DOHH2 (cell line): ENCODE results near the gene MRPS18A.

ENCODE experiments used
- H3F3A ChIP-seq: fragments of 200-600 bp; sonication (generic), shearing (Covaris generic); 2 replicates; pipeline ENCODE4 v1.6.0; 2016; ENCODE audit warnings: antibody characterized with exemption, mild to moderate bottlenecking; ENCODE audit not compliant: control insufficient read depth, insufficient read depth
- H3K27ac ChIP-seq: fragments of 200-600 bp; sonication (generic); 2 replicates; pipeline ENCODE4 v1.5.1; 2014; ENCODE audit warnings: low read depth, mild to moderate bottlenecking, low read length, moderate library complexity
- H3K27me3 ChIP-seq: fragments of 200-600 bp; sonication (generic); 2 replicates; pipeline ENCODE4 v1.6.1; 2014; ENCODE audit warnings: mild to moderate bottlenecking, low read length, mixed read lengths; ENCODE audit not compliant: control insufficient read depth
- H3K36me3 ChIP-seq: fragments of 200-600 bp; sonication (generic); 2 replicates; pipeline ENCODE4 v1.6.1; 2014; ENCODE audit warnings: mild to moderate bottlenecking, low read length, moderate library complexity, mixed read lengths; ENCODE audit not compliant: control insufficient read depth
- H3K4me1 ChIP-seq: fragments of 200-600 bp; sonication (generic); 2 replicates; pipeline ENCODE4 v1.6.1; 2014; ENCODE audit warnings: mild to moderate bottlenecking, low read length, mixed read lengths; ENCODE audit not compliant: control insufficient read depth
- H3K4me2 ChIP-seq: fragments of 200-600 bp; sonication (generic); 2 replicates; pipeline ENCODE4 v1.6.0; 2014; ENCODE audit warnings: mild to moderate bottlenecking, low read length, moderate library complexity
- H3K4me3 ChIP-seq: fragments of 200-600 bp; sonication (generic); 2 replicates; pipeline ENCODE4 v1.5.1; 2014; ENCODE audit warnings: mild to moderate bottlenecking, low read length, mixed read lengths
- H3K79me2 ChIP-seq: fragments of 200-600 bp; sonication (generic); 2 replicates; pipeline ENCODE4 v1.6.1; 2014; ENCODE audit warnings: mild to moderate bottlenecking, low read length, mixed read lengths; ENCODE audit not compliant: control insufficient read depth
- H3K9me2 ChIP-seq: fragments of 200-600 bp; sonication (generic); replicated peaks from 2 replicates; pipeline ENCODE4 v1.6.1; 2014; ENCODE audit warnings: mild to moderate bottlenecking, low read length, mixed read lengths; ENCODE audit not compliant: control insufficient read depth
- H3K9me3 ChIP-seq: fragments of 200-600 bp; sonication (generic); 2 replicates; pipeline ENCODE4 v1.6.1; 2014; ENCODE audit warnings: antibody characterized with exemption, low read length, mixed read lengths; ENCODE audit not compliant: control insufficient read depth, insufficient read depth
- H4K20me1 ChIP-seq: fragments of 200-600 bp; sonication (generic); 2 replicates; pipeline ENCODE4 v1.6.0; 2014; ENCODE audit warnings: low read depth, mild to moderate bottlenecking, antibody characterized with exemption, low read length, moderate library complexity; ENCODE audit not compliant: control insufficient read depth, insufficient read depth
- CTCF ChIP-seq: fragments of 200-600 bp; sonication (generic); IDR thresholded peaks from one replicate; pipeline ENCODE4 v1.5.1; 2014; ENCODE audit warnings: antibody characterized with exemption, mild to moderate bottlenecking, low read depth, low read length; ENCODE audit not compliant: poor library complexity, severe bottlenecking
- EZH2phosphoT487 ChIP-seq: fragments of 200-600 bp; sonication (generic); IDR thresholded peaks from 2 replicates; pipeline ENCODE4 v1.6.1; 2017; ENCODE audit warnings: borderline replicate concordance, mild to moderate bottlenecking, antibody characterized with exemption, low read length, moderate library complexity, mixed read lengths

Gene MRPS18A

GRCh38 chr6:43680308-43681200, 7.0 kb downstream of the MRPS18A start:
- peaks cover 11% of the 10 kb centered on the region for H4K20me1 ChIP-seq
- peaks cover 87% of the 10 kb centered on the region for H3K36me3 ChIP-seq
- no peak for TF ChIP-seq CTCF
- no peak for TF ChIP-seq EZH2phosphoT487
- H3K4me2 ChIP-seq: no peak overlapping the region
- H3K9me3 ChIP-seq: no peaks in the 10 kb centered on the region
- H3K9me2 ChIP-seq: no peaks in the 10 kb centered on the region
- H3F3A ChIP-seq: peaks cover 9% of the 10 kb centered on the region
- H3K4me1 ChIP-seq: peaks cover 25% of the 10 kb centered on the region
- H3K27ac ChIP-seq: no peak overlapping the region
- H3K4me3 ChIP-seq: no peak overlapping the region
- peaks cover 51% of the 10 kb centered on the region for H3K79me2 ChIP-seq
- no peaks in the 10 kb centered on the region for H3K27me3 ChIP-seq

DNA sequence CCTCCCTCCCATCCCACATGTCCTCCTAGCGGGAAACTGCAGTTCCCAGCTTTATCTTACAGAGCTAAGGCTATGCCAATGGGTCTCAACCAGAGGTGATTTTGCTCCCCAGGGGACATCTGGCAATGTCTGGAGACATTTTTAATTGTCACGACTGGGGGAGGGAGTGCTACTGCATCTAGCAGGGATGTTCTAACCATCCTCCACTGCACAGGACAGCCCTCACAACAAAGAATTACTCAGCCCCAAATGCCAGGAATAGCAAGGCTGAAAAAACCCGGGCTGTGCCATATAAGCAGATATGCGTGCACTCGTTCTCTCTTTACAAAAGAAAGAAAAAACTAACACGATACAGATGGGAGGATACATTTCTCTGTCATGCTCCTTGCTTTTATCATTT, 8.5 kb downstream of the MRPS18A start:
- TF ChIP-seq CTCF: no peak
- TF ChIP-seq EZH2phosphoT487: no peak
- peaks cover 95% of the 10 kb centered on the region for H3K36me3 ChIP-seq

DNA sequence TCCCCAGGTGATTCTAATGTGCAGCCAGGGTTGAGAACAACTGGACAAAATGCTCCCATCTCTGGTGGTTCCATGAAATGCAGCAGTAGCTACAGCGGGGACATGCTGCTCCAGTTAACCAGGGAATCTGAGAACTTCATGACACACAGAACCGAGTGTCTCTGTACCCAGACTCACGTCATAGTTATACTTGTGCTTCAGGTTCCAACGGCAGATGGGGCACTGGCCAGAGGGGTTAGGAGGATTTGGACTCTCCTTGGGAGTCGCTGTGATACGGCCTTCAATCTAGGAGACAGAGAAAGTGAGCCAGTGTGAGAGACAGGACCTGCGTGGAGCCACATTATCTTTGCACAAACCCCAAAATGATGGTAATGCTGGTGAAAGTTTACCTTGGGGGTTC, 9.2 kb downstream of the MRPS18A start:
- H3K27ac ChIP-seq: no peak overlapping the region
- no peak overlapping the region for H3K4me3 ChIP-seq
- no peaks in the 10 kb centered on the region for H3K9me3 ChIP-seq
- peaks cover 3% of the 10 kb centered on the region for H3K4me1 ChIP-seq
- H3K36me3 ChIP-seq: peaks cover 96% of the 10 kb centered on the region
- H4K20me1 ChIP-seq: 0 out of 2 replicates have a peak, but pooled peaks cover 6% of the 10 kb centered on the region
- TF ChIP-seq EZH2phosphoT487 (no peak), CTCF (no peak)
- no peaks in the 10 kb centered on the region for H3K9me2 ChIP-seq
- H3K79me2 ChIP-seq: peaks cover 30% of the 10 kb centered on the region
- no peaks in the 10 kb centered on the region for H3F3A ChIP-seq
- H3K27me3 ChIP-seq: no peaks in the 10 kb centered on the region
- no peak overlapping the region for H3K4me2 ChIP-seq

More for the DNA sequence above, 8.5 kb downstream of the MRPS18A start:
- Histone ChIP-seq H4K20me1 (peaks cover 11% of the 10 kb centered on the region), H3K4me2 (no peak overlapping the region), H3K4me1 (peaks cover 10% of the 10 kb centered on the region), H3K27ac (no peak overlapping the region), H3K27me3 (no peaks in the 10 kb centered on the region), H3F3A (no peaks in the 10 kb centered on the region), H3K9me2 (no peaks in the 10 kb centered on the region), H3K4me3 (no peak overlapping the region), H3K79me2 (peaks cover 37% of the 10 kb centered on the region), H3K9me3 (no peaks in the 10 kb centered on the region)
